Measurements from ENCODE around the gene CCDC170. TPM values are rescaled to one million over a fixed set of nuclear protein-coding genes. Genes with fewer than 3 reads are reported as not detected.

The CCDC170 gene
- polyA plus RNA-seq, 1 donor: 5.3 TPM

GRCh38 chr6:151546941-151547659 is 53.3 kb downstream of the CCDC170 start:
- no peak for DNase-seq

GRCh38 chr6:151548201-151548600 is 54.4 kb downstream of the CCDC170 start:
- DNase-seq: no peak

GRCh38 chr6:151549790-151550189 is 56.0 kb downstream of the CCDC170 start:
- no peak for DNase-seq

- DNase-seq: no peak
These were observed 56.8 kb downstream of the CCDC170 start for GRCh38 chr6:151550618-151551017.

- no peak for DNase-seq
These were observed 57.5 kb downstream of the CCDC170 start for GRCh38 chr6:151551223-151551857.

- DNase-seq: no peak
These were observed 59.8 kb downstream of the CCDC170 start for GRCh38 chr6:151553416-151554165.

GRCh38 chr6:151561238-151561637 is 67.4 kb downstream of the CCDC170 start:
- no peak for DNase-seq

- DNase-seq: no peak
These were observed 70.8 kb downstream of the CCDC170 start for GRCh38 chr6:151564654-151565053.

- no peak for DNase-seq
These were observed 72.1 kb downstream of the CCDC170 start for GRCh38 chr6:151565940-151566339.

GRCh38 chr6:151566557-151566956 is 72.7 kb downstream of the CCDC170 start:
- no peak for DNase-seq

- no peak for DNase-seq
These were observed 82.8 kb downstream of the CCDC170 start for GRCh38 chr6:151576633-151577032.

- no peak for DNase-seq
These were observed 83.4 kb downstream of the CCDC170 start for GRCh38 chr6:151577257-151577656.

- no peak for DNase-seq
These were observed 91.9 kb downstream of the CCDC170 start for GRCh38 chr6:151585741-151586140.

- DNase-seq: no peak
These were observed 95.8 kb downstream of the CCDC170 start for GRCh38 chr6:151589667-151590066.

- DNase-seq: no peak
These were observed 96.9 kb downstream of the CCDC170 start for GRCh38 chr6:151590742-151591141.

GRCh38 chr6:151592449-151593159 is 98.8 kb downstream of the CCDC170 start:
- DNase-seq: no peak

- DNase-seq: peak; percentile 50
These were observed 115.5 kb downstream of the CCDC170 start for GRCh38 chr6:151609146-151609902.

GRCh38 chr6:151610326-151610725 is 116.5 kb downstream of the CCDC170 start:
- no peak for DNase-seq

- no peak for DNase-seq
These were observed 120.8 kb downstream of the CCDC170 start for GRCh38 chr6:151614630-151615029.

GRCh38 chr6:151616091-151616513 is 122.3 kb downstream of the CCDC170 start:
- peak; percentile 2 for DNase-seq

GRCh38 chr6:151616600-151616999 is 122.8 kb downstream of the CCDC170 start:
- no peak for DNase-seq

- no peak for DNase-seq
These were observed 123.7 kb downstream of the CCDC170 start for GRCh38 chr6:151617539-151617938.
